Central memory CD8-positive, alpha-beta T cell (primary cell): Measurements from ENCODE around the gene TCHHL1.
"Not testable (repeated sequence)": the region's sequence is repeated elsewhere in the genome, so short reads cannot be mapped to it uniquely, and the experiment has no call there.

Experiments
- ATAC-seq: fragments of 150-1000 bp; cut with Tn5 transposase; replicated peaks from 2 replicates; pipeline ENCODE4 v1.10.0; 2022; ENCODE audit warnings: mild to moderate bottlenecking, moderate FRiP score, moderate number of reproducible peaks; ENCODE audit not compliant: poor library complexity, severe bottlenecking; ENCODE audit errors: extremely low read depth
- DNase-seq, 2 donors: peaks; one replicate each; pipeline ENCODE4 v3.0.0; 2021; ENCODE audit warnings: low spot score in 2 of 2
- H3K27ac Mint-ChIP-seq: one replicate; pipeline ENCODE4 v1.8.0; 2022; ENCODE audit warnings: low read depth, mild to moderate bottlenecking, moderate library complexity, mixed read lengths
- H3K27me3 Mint-ChIP-seq: one replicate; pipeline ENCODE4 v1.8.0; 2022; ENCODE audit warnings: mixed read lengths
- H3K36me3 Mint-ChIP-seq: one replicate; pipeline ENCODE4 v1.8.0; 2022; ENCODE audit warnings: mild to moderate bottlenecking, moderate library complexity, mixed read lengths; ENCODE audit not compliant: insufficient read depth
- H3K4me1 Mint-ChIP-seq: one replicate; pipeline ENCODE4 v1.8.0; 2022; ENCODE audit warnings: mixed read lengths
- H3K4me3 Mint-ChIP-seq: one replicate; pipeline ENCODE4 v1.8.0; 2022; ENCODE audit warnings: mild to moderate bottlenecking, moderate library complexity, mixed read lengths
- H3K9me3 Mint-ChIP-seq: one replicate; pipeline ENCODE4 v1.8.0; 2022; ENCODE audit warnings: mixed read lengths

TCHHL1 gene

GRCh38 chr1:152109998-152110294 lies 21.1 kb upstream of the TCHHL1 start:
- Mint-ChIP-seq H3K4me1 (peaks cover 7% of the 10 kb centered on the region), H3K4me3 (no peak overlapping the region), H3K27ac (no peak overlapping the region), H3K27me3 (no peaks in the 10 kb centered on the region), H3K9me3 (no peaks in the 10 kb centered on the region), H3K36me3 (peaks cover 3% of the 10 kb centered on the region)
- ATAC-seq: no peak
- DNase-seq: no peak

GRCh38 chr1:152109231-152109997 lies 20.6 kb upstream of the TCHHL1 start:
- Mint-ChIP-seq H3K4me1 (peaks cover 7% of the 10 kb centered on the region), H3K36me3 (peaks cover 3% of the 10 kb centered on the region), H3K27ac (no peak overlapping the region), H3K4me3 (no peak overlapping the region), H3K9me3 (no peaks in the 10 kb centered on the region), H3K27me3 (no peaks in the 10 kb centered on the region)
- no peak for DNase-seq
- no peak for ATAC-seq

GRCh38 chr1:152108882-152109222 lies 20.0 kb upstream of the TCHHL1 start:
- DNase-seq (no peak), ATAC-seq (no peak)
- Mint-ChIP-seq H3K4me3 (no peak overlapping the region), H3K36me3 (peaks cover 3% of the 10 kb centered on the region), H3K27me3 (peaks cover 3% of the 10 kb centered on the region), H3K9me3 (no peaks in the 10 kb centered on the region), H3K4me1 (peaks cover 7% of the 10 kb centered on the region), H3K27ac (no peak overlapping the region)

GRCh38 chr1:152107984-152108881 lies 19.4 kb upstream of the TCHHL1 start:
- H3K36me3 Mint-ChIP-seq: peaks cover 3% of the 10 kb centered on the region
- ATAC-seq (no peak), DNase-seq (no peak)
- H3K9me3 Mint-ChIP-seq: no peaks in the 10 kb centered on the region
- H3K27ac Mint-ChIP-seq: no peak overlapping the region
- H3K27me3 Mint-ChIP-seq: peaks cover 10% of the 10 kb centered on the region
- no peak overlapping the region for H3K4me3 Mint-ChIP-seq
- peaks cover 7% of the 10 kb centered on the region for H3K4me1 Mint-ChIP-seq

- Mint-ChIP-seq H3K4me3 (no peak overlapping the region), H3K9me3 (no peaks in the 10 kb centered on the region), H3K27me3 (peaks cover 19% of the 10 kb centered on the region), H3K27ac (no peak overlapping the region), H3K4me1 (peaks cover 7% of the 10 kb centered on the region), H3K36me3 (peaks cover 3% of the 10 kb centered on the region)
- ATAC-seq (no peak), DNase-seq (no peak)
These were observed 18.4 kb upstream of the TCHHL1 start for GRCh38 chr1:152107031-152107983.

GRCh38 chr1:152104854-152105253 lies 16.0 kb upstream of the TCHHL1 start:
- H3K4me1 Mint-ChIP-seq: peaks cover 7% of the 10 kb centered on the region
- no peak overlapping the region for H3K27ac Mint-ChIP-seq
- no peak overlapping the region for H3K4me3 Mint-ChIP-seq
- DNase-seq: no peak
- H3K27me3 Mint-ChIP-seq: peaks cover 43% of the 10 kb centered on the region
- no peak for ATAC-seq
- H3K9me3 Mint-ChIP-seq: no peaks in the 10 kb centered on the region
- peaks cover 3% of the 10 kb centered on the region for H3K36me3 Mint-ChIP-seq

- Mint-ChIP-seq H3K4me1 (no peaks in the 10 kb centered on the region), H3K27ac (no peak overlapping the region), H3K27me3 (peaks cover 80% of the 10 kb centered on the region), H3K9me3 (peaks cover 5% of the 10 kb centered on the region), H3K4me3 (no peak overlapping the region), H3K36me3 (no peaks in the 10 kb centered on the region)
- ATAC-seq: no peak
- DNase-seq: no peak
These were observed 8.1 kb upstream of the TCHHL1 start for GRCh38 chr1:152096931-152097330.

GRCh38 chr1:152086760-152087159 lies 2.1 kb downstream of the TCHHL1 start:
- DNase-seq: no peak
- Mint-ChIP-seq H3K4me1 (no peaks in the 10 kb centered on the region), H3K27me3 (peaks cover 31% of the 10 kb centered on the region), H3K9me3 (no peaks in the 10 kb centered on the region), H3K4me3 (no peak overlapping the region), H3K27ac (no peak overlapping the region), H3K36me3 (no peaks in the 10 kb centered on the region)
- ATAC-seq: no peak

GRCh38 chr1:152084853-152085252 lies 4.0 kb downstream of the TCHHL1 start:
- ATAC-seq (no peak), DNase-seq (no peak)
- Mint-ChIP-seq H3K4me1 (no peaks in the 10 kb centered on the region), H3K4me3 (no peak overlapping the region), H3K36me3 (no peaks in the 10 kb centered on the region), H3K27me3 (peaks cover 15% of the 10 kb centered on the region), H3K27ac (no peak overlapping the region), H3K9me3 (no peaks in the 10 kb centered on the region)

- not testable (repeated sequence) for ATAC-seq, H3K4me3 Mint-ChIP-seq
These were observed 7.8 kb downstream of the TCHHL1 start for GRCh38 chr1:152081026-152081425.

GRCh38 chr1:152080494-152080893 lies 8.4 kb downstream of the TCHHL1 start:
- not testable (repeated sequence) for DNase-seq, H3K36me3 Mint-ChIP-seq, H3K4me1 Mint-ChIP-seq, ATAC-seq, H3K27ac Mint-ChIP-seq, H3K9me3 Mint-ChIP-seq, H3K4me3 Mint-ChIP-seq
- peaks cover 39% of the 10 kb centered on the region for H3K27me3 Mint-ChIP-seq

More at GRCh38 chr1:152081026-152081425, 7.8 kb downstream of the TCHHL1 start:
- peaks cover 33% of the 10 kb centered on the region for H3K27me3 Mint-ChIP-seq
- not testable (repeated sequence) for H3K4me1 Mint-ChIP-seq, DNase-seq, H3K36me3 Mint-ChIP-seq, H3K9me3 Mint-ChIP-seq, H3K27ac Mint-ChIP-seq

GRCh38 chr1:152078831-152079441 lies 9.9 kb downstream of the TCHHL1 start:
- no peak for DNase-seq
- no peak for ATAC-seq
- Mint-ChIP-seq H3K9me3 (no peaks in the 10 kb centered on the region), H3K27ac (no peak overlapping the region), H3K4me3 (no peak overlapping the region), H3K36me3 (no peaks in the 10 kb centered on the region), H3K27me3 (peaks cover 47% of the 10 kb centered on the region), H3K4me1 (no peaks in the 10 kb centered on the region)
